SK-N-SH treated with all-trans-retinoic acid at 6 μM for 48 hours (cell line): ENCODE data around the gene LPAR3.

ENCODE experiments used
- ATAC-seq: fragments of 200-7000 bp; cut with Tn5 transposase; 3 replicates; pipeline ENCODE4 v1.9.1; 2020; ENCODE audit warnings: mild to moderate bottlenecking, moderate library complexity
- ARNTL ChIP-seq: fragments of 450-650 bp; formaldehyde crosslinking; IDR thresholded peaks from 2 replicates; pipeline ENCODE4 v1.5.0; 2020; ENCODE audit warnings: low read depth, mild to moderate bottlenecking, moderate library complexity, borderline replicate concordance
- BACH2 ChIP-seq: fragments of 250-450 bp; sonication (Bioruptor Pico); IDR thresholded peaks from 2 replicates; pipeline ENCODE4 v1.9.0; 2021; ENCODE audit warnings: mild to moderate bottlenecking, borderline replicate concordance
- CREB5 ChIP-seq: fragments of 250-450 bp; sonication (Bioruptor Pico); IDR thresholded peaks from 2 replicates; pipeline ENCODE4 v1.5.1; 2020; ENCODE audit warnings: low read depth, mild to moderate bottlenecking, moderate library complexity
- CSDC2 ChIP-seq: fragments of 250-450 bp; sonication (Bioruptor Pico); IDR thresholded peaks from 2 replicates; pipeline ENCODE4 v1.5.0; 2020; ENCODE audit warnings: mild to moderate bottlenecking, moderate library complexity
- CSRNP3 ChIP-seq: fragments of 250-450 bp; sonication (Bioruptor Pico); IDR thresholded peaks from 2 replicates; pipeline ENCODE4 v1.5.1; 2021; ENCODE audit warnings: mild to moderate bottlenecking, moderate library complexity
- GLIS3 ChIP-seq: fragments of 250-450 bp; sonication (Bioruptor Pico); IDR thresholded peaks from 2 replicates; pipeline ENCODE4 v1.5.0; 2020; ENCODE audit warnings: mild to moderate bottlenecking, moderate library complexity
- ISL1 ChIP-seq: fragments of 250-450 bp; sonication (Bioruptor Pico); IDR thresholded peaks from 2 replicates; pipeline ENCODE4 v2.1.2; 2022; ENCODE audit warnings: mild to moderate bottlenecking, moderate library complexity
- OSR1 ChIP-seq: fragments of 250-450 bp; sonication (Bioruptor Pico); IDR thresholded peaks from 2 replicates; pipeline ENCODE4 v1.8.0; 2022; ENCODE audit warnings: moderate library complexity, mild to moderate bottlenecking, inconsistent platforms
- PATZ1 ChIP-seq: fragments of 250-450 bp; sonication (Bioruptor Pico); IDR thresholded peaks from 2 replicates; pipeline ENCODE4 v1.8.0; 2020; ENCODE audit warnings: mild to moderate bottlenecking, moderate library complexity, borderline replicate concordance
- POU6F1 ChIP-seq: fragments of 250-450 bp; sonication (Bioruptor Pico); IDR thresholded peaks from 2 replicates; pipeline ENCODE4 v1.8.0; 2021; ENCODE audit warnings: low read depth, mild to moderate bottlenecking, moderate library complexity, borderline replicate concordance
- PPARA ChIP-seq: fragments of 250-450 bp; sonication (Bioruptor Pico); IDR thresholded peaks from 2 replicates; pipeline ENCODE4 v1.5.0; 2020; ENCODE audit warnings: mild to moderate bottlenecking, borderline replicate concordance
- RARB ChIP-seq: fragments of 250-450 bp; sonication (Bioruptor Pico); IDR thresholded peaks from 2 replicates; pipeline ENCODE4 v1.8.0; 2021; ENCODE audit warnings: mild to moderate bottlenecking, moderate library complexity
- SNAI2 ChIP-seq: fragments of 250-450 bp; sonication (Bioruptor Pico); IDR thresholded peaks from 2 replicates; pipeline ENCODE4 v1.5.0; 2020; ENCODE audit warnings: mild to moderate bottlenecking, moderate library complexity
- TCF4 ChIP-seq: fragments of 250-450 bp; sonication (Bioruptor Pico); IDR thresholded peaks from 2 replicates; pipeline ENCODE4 v1.8.0; 2021; ENCODE audit warnings: mild to moderate bottlenecking, moderate library complexity, borderline replicate concordance
- TOX ChIP-seq: fragments of 250-450 bp; sonication (Bioruptor Pico); IDR thresholded peaks from 2 replicates; pipeline ENCODE4 v1.8.0; 2021; ENCODE audit warnings: mild to moderate bottlenecking, moderate library complexity, borderline replicate concordance
- TSHZ2 ChIP-seq: fragments of 250-450 bp; sonication (Bioruptor Pico); IDR thresholded peaks from 2 replicates; pipeline ENCODE4 v1.5.0; 2020; ENCODE audit warnings: mild to moderate bottlenecking, moderate library complexity
- ZC3H10 ChIP-seq: fragments of 250-450 bp; sonication (Bioruptor Pico); IDR thresholded peaks from 2 replicates; pipeline ENCODE4 v1.5.1; 2021; ENCODE audit warnings: mild to moderate bottlenecking, moderate library complexity
- ZFP3 ChIP-seq: fragments of 250-450 bp; sonication (Bioruptor Pico); IDR thresholded peaks from 2 replicates; pipeline ENCODE4 v1.5.0; 2020; ENCODE audit warnings: mild to moderate bottlenecking, moderate library complexity
- ZNF8 ChIP-seq: fragments of 450-650 bp; formaldehyde crosslinking; IDR thresholded peaks from 2 replicates; pipeline ENCODE4 v1.5.0; 2020; ENCODE audit warnings: mild to moderate bottlenecking, moderate library complexity

The LPAR3 gene

GRCh38 chr1:84887261-84887934, 5.6 kb downstream of the LPAR3 start (continued):
- TF ChIP-seq CSRNP3 (CRISPR knock-in tag), result no peak
- no peak for TF ChIP-seq BACH2 (CRISPR knock-in tag)

- ATAC-seq, result no peak
- TF ChIP-seq POU6F1 (CRISPR knock-in tag) (no peak), GLIS3 (CRISPR knock-in tag) (no peak), RARB (no peak), PATZ1 (no peak), PPARA (CRISPR knock-in tag) (no peak), ARNTL (CRISPR knock-in tag) (no peak), CREB5 (CRISPR knock-in tag) (no peak), TOX (CRISPR knock-in tag) (no peak), ZC3H10 (CRISPR knock-in tag) (no peak), CSRNP3 (CRISPR knock-in tag) (no peak), ZFP3 (CRISPR knock-in tag) (no peak)
Measured at GRCh38 chr1:84885469-84885868, 7.5 kb downstream of the LPAR3 start.

GRCh38 chr1:84884671-84885389, 8.2 kb downstream of the LPAR3 start:
- TF ChIP-seq ISL1 (CRISPR knock-in tag), result no peak
- no peak for TF ChIP-seq TCF4 (CRISPR knock-in tag)
- ATAC-seq, result no peak

- ATAC-seq, result no peak
- no peak for TF ChIP-seq RARB
- TF ChIP-seq BACH2 (CRISPR knock-in tag), result no peak
- no peak for TF ChIP-seq TSHZ2 (CRISPR knock-in tag)
- TF ChIP-seq TOX (CRISPR knock-in tag), result no peak
- TF ChIP-seq CSRNP3 (CRISPR knock-in tag), result no peak
- no peak for TF ChIP-seq ARNTL (CRISPR knock-in tag)
- no peak for TF ChIP-seq CSDC2 (CRISPR knock-in tag)
- no peak for TF ChIP-seq GLIS3 (CRISPR knock-in tag)
- TF ChIP-seq ISL1 (CRISPR knock-in tag), result no peak
- TF ChIP-seq ZC3H10 (CRISPR knock-in tag), result no peak
- no peak for TF ChIP-seq OSR1 (CRISPR knock-in tag)
- TF ChIP-seq PATZ1, result no peak
- TF ChIP-seq ZNF8, result no peak
- TF ChIP-seq SNAI2 (CRISPR knock-in tag), result no peak
- no peak for TF ChIP-seq ZFP3 (CRISPR knock-in tag)
Measured at GRCh38 chr1:84883286-84883685, 9.7 kb downstream of the LPAR3 start.
